SK-N-SH (cell line): ENCODE results near the gene SIGLECL1. TPM values are rescaled to one million over a fixed set of nuclear protein-coding genes. Genes with fewer than 3 reads are reported as not detected.
A peak's percentile ranks its signal among the peaks of the same experiment; 100 is the strongest.

Experiments
- CTCF ChIA-PET: fragments of 300-600, 350-600 bp; formaldehyde crosslinking; extraction: SDS; loops from one replicate; lab custom pipeline; 2021; lab: Yijun Ruan, JAX
- POLR2A ChIA-PET: fragments of 350-600 bp; sonication (Branson Sonifier 250); formaldehyde crosslinking; extraction: SDS; loops from one replicate; lab custom pipeline; 2020; ENCODE audit warnings: antibody characterized with exemption, inconsistent platforms; lab: Yijun Ruan, JAX
- DNase-seq: peaks from one replicate; pipeline ENCODE4 v3.0.0; 2012
- H2AFZ ChIP-seq: fragments of 200-600 bp; sonication (generic); 2 replicates; pipeline ENCODE4 v1.8.1; 2016; ENCODE audit warnings: antibody characterized with exemption, mild to moderate bottlenecking, low read depth
- H3F3A ChIP-seq: fragments of 200-600 bp; sonication (generic); replicated peaks from 2 replicates; pipeline ENCODE3; 2016; ENCODE audit warnings: antibody characterized with exemption, mild to moderate bottlenecking; ENCODE audit not compliant: insufficient read depth
- H3K27ac ChIP-seq, 2 experiments: fragments of 200-500 bp in 1 of 2; fragments of 200-600 bp in 1 of 2; sonication (Bioruptor generic) in 1 of 2; sonication (generic), shearing (Covaris generic) in 1 of 2; 2 replicates each; pipeline versions ENCODE4 v1.5.1 to v1.6.1; 2014 to 2016; ENCODE audit warnings: low read depth in 2 of 2, inconsistent platforms in 1 of 2, low read length in 1 of 2, mild to moderate bottlenecking in 1 of 2, mixed read lengths in 1 of 2
- H3K27me3 ChIP-seq: fragments of 200-600 bp; sonication (generic), shearing (Covaris generic); 2 replicates; pipeline ENCODE4 v1.6.1; 2016; ENCODE audit warnings: mixed run types; ENCODE audit not compliant: insufficient read depth
- H3K36me3 ChIP-seq, 2 experiments: fragments of 200-500 bp in 1 of 2; fragments of 200-600 bp in 1 of 2; sonication (Bioruptor generic) in 1 of 2; sonication (generic) in 1 of 2; replicated peaks in 1 of 2; 2 replicates each; pipeline versions ENCODE3 to v1.5.1; 2014 to 2016; ENCODE audit warnings: low read length in 1 of 2, mild to moderate bottlenecking in 1 of 2; ENCODE audit not compliant: insufficient read depth in 2 of 2, control insufficient read depth in 1 of 2
- H3K4me1 ChIP-seq, 2 experiments: fragments of 200-500 bp in 1 of 2; fragments of 200-600 bp in 1 of 2; sonication (Bioruptor generic) in 1 of 2; sonication (generic), shearing (Covaris generic) in 1 of 2; 2 replicates each; pipeline versions ENCODE4 v1.5.1 to v1.6.1; 2014 to 2016; ENCODE audit warnings: low read depth in 1 of 2, low read length in 1 of 2, mixed run types in 1 of 2; ENCODE audit not compliant: insufficient read depth in 2 of 2, control insufficient read depth in 1 of 2
- H3K4me2 ChIP-seq: fragments of 200-600 bp; sonication (generic), shearing (Covaris generic); 2 replicates; pipeline ENCODE4 v1.6.1; 2017; ENCODE audit warnings: mixed run types
- H3K4me3 ChIP-seq, 2 experiments: fragments of 200-500 bp in 1 of 2; fragments of 200-600 bp in 1 of 2; sonication (Bioruptor generic) in 1 of 2; sonication (generic), shearing (Covaris generic) in 1 of 2; 2 replicates each; pipeline versions ENCODE4 v1.5.1 to v1.8.1; 2014 to 2016; ENCODE audit warnings: low read depth in 2 of 2, inconsistent platforms in 1 of 2, low read length in 1 of 2, mild to moderate bottlenecking in 1 of 2, mixed read lengths in 1 of 2, moderate library complexity in 1 of 2
- H3K79me2 ChIP-seq: fragments of 200-600 bp; sonication (generic); 2 replicates; pipeline ENCODE4 v1.8.1; 2017; ENCODE audit warnings: mild to moderate bottlenecking; ENCODE audit not compliant: insufficient read depth
- H3K9ac ChIP-seq: fragments of 200-600 bp; sonication (generic); 2 replicates; pipeline ENCODE4 v1.6.1; 2017; ENCODE audit warnings: mixed run types
- H3K9me2 ChIP-seq: fragments of 200-600 bp; sonication (generic); 2 replicates; pipeline ENCODE4 v1.6.1; 2017; ENCODE audit warnings: mixed run types
- H3K9me3 ChIP-seq: fragments of 200-600 bp; sonication (generic); 2 replicates; pipeline ENCODE4 v1.6.1; 2017; ENCODE audit warnings: mixed run types, mild to moderate bottlenecking, moderate library complexity
- H4K20me1 ChIP-seq: fragments of 200-600 bp; sonication (generic); 2 replicates; pipeline ENCODE4 v1.6.1; 2017; ENCODE audit warnings: mild to moderate bottlenecking, mixed run types; ENCODE audit not compliant: insufficient read depth
- EZH2phosphoT487 ChIP-seq: fragments of 200-600 bp; sonication (generic); IDR thresholded peaks from 2 replicates; pipeline ENCODE4 v1.6.1; 2017; ENCODE audit warnings: low read depth, mixed run types, mild to moderate bottlenecking, antibody characterized with exemption, moderate library complexity, borderline replicate concordance
- FOXJ3 ChIP-seq: sonication (generic); formaldehyde crosslinking; IDR thresholded peaks from 2 replicates; pipeline ENCODE4 v1.5.1; 2020; ENCODE audit warnings: mild to moderate bottlenecking, missing genetic modification reagents
- PBX3 ChIP-seq: IDR thresholded peaks from 2 replicates; pipeline ENCODE4; 2012
- POLR2AphosphoS5 ChIP-seq: IDR thresholded peaks from 2 replicates; pipeline ENCODE4 v1.6.1; 2012; ENCODE audit warnings: low read depth, low read length
- RAD21 ChIP-seq: IDR thresholded peaks from 2 replicates; pipeline ENCODE4 v1.6.1; 2012; ENCODE audit warnings: mild to moderate bottlenecking, low read length
- RXRA ChIP-seq: IDR thresholded peaks from 2 replicates; pipeline ENCODE4 v1.4.0; 2012; ENCODE audit warnings: low read depth, mild to moderate bottlenecking, borderline replicate concordance
- WGBS: methylation state at CpG from one replicate; pipeline ENCODE4 v1.1.6; 2017; ENCODE audit warnings: low lambda C conversion rate; 5-methylcytosine and 5-hydroxymethylcytosine counted together
- polyA plus RNA-seq, 3 experiments: library from polyadenylated mRNA; depleted of rRNA; stranded (reverse); fragments of >200 nt; gene quantifications; 2 replicates each; pipeline ENCODE4 v1.2.3, GENCODE V29; 2012
- TF ChIP-seq, protein P1 (sequence below): IDR thresholded peaks from 2 replicates; pipeline ENCODE4 v1.6.1; 2012; ENCODE audit warnings: mild to moderate bottlenecking, low read depth, low read length, moderate library complexity
- TF ChIP-seq, protein P2 (sequence below): IDR thresholded peaks from 2 replicates; pipeline ENCODE4 v1.4.0; 2012; ENCODE audit warnings: low read depth, borderline replicate concordance

SIGLECL1 gene
- polyA plus RNA-seq, 1 of the 3 experiments (the other 2 are of a cell fraction): not detected

DNA sequence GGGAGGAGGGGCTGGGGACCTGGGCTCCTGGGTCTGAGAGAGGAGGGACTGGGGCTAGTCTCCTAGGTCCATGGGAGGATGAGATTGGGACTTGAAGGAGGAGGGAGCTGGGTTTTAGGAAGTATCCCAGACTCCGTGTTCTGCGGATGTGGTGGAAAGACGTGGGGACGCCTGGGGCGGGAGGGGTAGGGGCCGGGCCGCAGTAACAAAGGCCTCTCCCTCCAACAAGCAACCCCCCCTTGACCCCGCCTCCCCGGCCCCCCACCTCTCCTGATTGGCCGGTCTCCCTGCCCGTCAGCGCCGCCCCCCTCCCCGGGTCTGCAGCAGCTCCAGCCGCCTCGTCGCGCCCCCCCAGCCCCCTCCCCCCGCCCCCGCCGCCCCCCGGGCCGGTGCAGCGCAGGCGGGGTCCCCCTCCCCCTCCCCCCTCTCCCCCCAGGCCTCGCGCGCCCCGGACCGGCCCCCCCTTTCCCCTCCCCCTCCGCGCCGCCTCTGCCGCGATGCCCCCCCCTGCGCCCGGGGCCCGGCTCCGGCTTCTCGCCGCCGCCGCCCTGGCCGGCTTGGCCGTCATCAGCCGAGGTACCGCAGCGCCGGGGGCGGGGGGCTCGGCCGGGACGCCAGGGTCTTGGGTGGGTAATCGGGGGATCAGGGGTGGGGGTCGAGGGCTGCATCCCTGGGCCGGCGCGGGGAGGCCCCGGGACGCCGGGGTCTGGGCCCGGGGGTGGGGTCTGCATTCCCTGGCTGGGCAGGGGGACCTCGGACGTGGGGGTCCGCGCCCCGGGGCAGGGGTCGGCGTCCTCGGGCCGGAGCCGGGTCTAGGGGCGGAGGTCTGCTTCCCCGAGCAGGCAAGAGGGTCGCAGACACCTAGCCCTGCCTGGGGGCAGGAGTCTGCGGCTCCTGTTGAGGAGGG is 60.7 kb downstream of the SIGLECL1 start, which contains the start of gene IGLON5:
Gene IGLON5, plus strand, starts transcription at position 294 of the 907 bp plus-strand sequence. Its CDS starts 204 bp downstream, at position 498.
- Histone ChIP-seq H4K20me1 (no peaks in the 10 kb centered on the region), H3K4me1 (peaks cover 0 to 8% of the 10 kb centered on the region in 2 experiments; a peak in 1 of 4 replicates), H3K4me3 (peak within 1 kb of the TSS in 1 of 2 experiments; percentile 48; a peak in 2 of 4 replicates), H3K27ac (peak within 1 kb of the TSS in 1 of 2 experiments; percentile 58; a peak in 1 of 4 replicates), H3K27me3 (no peaks in the 10 kb centered on the region), H3K36me3 (no peaks in the 10 kb centered on the region), H3K9ac (no peak within 1 kb of the TSS), H2AFZ (no peak within 1 kb of the TSS), H3K79me2 (no peaks in the 10 kb centered on the region), H3K9me3 (no peaks in the 10 kb centered on the region), H3K9me2 (no peaks in the 10 kb centered on the region), H3F3A (no peaks in the 10 kb centered on the region), H3K4me2 (no peak within 1 kb of the TSS)
- ChIA-PET CTCF (interaction anchor here (0.6 kb wide), 2 partner anchors 16 to 87 kb away, joined by 3 to 4 read pairs; no protein-coding TSS in a partner anchor), POLR2A (interaction anchor here (1.0 kb wide), 1 partner anchor 8 kb away, joined by 3 read pairs; no protein-coding TSS in a partner anchor)
- DNase-seq: peak; percentile 99
- 7% methylated on average over 18 of the region's 76 CpGs for WGBS
- TF ChIP-seq RXRA (no peak), PBX3 (peak; percentile 35; the same call in 1 of the 2 replicates)

- Histone ChIP-seq H3K9me2 (no peaks in the 10 kb centered on the region), H3K4me3 (no peak overlapping the region), H4K20me1 (no peaks in the 10 kb centered on the region), H3K4me1 (peaks cover 0 to 25% of the 10 kb centered on the region in 2 experiments; a peak in 1 of 4 replicates), H3K9ac (no peak overlapping the region), H2AFZ (no peak overlapping the region), H3F3A (no peaks in the 10 kb centered on the region), H3K79me2 (no peaks in the 10 kb centered on the region), H3K4me2 (no peak overlapping the region), H3K27ac (no peak overlapping the region), H3K9me3 (no peaks in the 10 kb centered on the region), H3K27me3 (no peaks in the 10 kb centered on the region), H3K36me3 (no peaks in the 10 kb centered on the region)
- CTCF ChIA-PET: interaction anchor here (0.8 kb wide), 1 partner anchor 19 kb away, joined by 3 read pairs; no protein-coding TSS in a partner anchor
- DNase-seq: no peak
- POLR2A ChIA-PET: no interaction called here
- WGBS: 53% methylated on average over 7 of the region's 8 CpGs
- TF ChIP-seq, protein P1, sequence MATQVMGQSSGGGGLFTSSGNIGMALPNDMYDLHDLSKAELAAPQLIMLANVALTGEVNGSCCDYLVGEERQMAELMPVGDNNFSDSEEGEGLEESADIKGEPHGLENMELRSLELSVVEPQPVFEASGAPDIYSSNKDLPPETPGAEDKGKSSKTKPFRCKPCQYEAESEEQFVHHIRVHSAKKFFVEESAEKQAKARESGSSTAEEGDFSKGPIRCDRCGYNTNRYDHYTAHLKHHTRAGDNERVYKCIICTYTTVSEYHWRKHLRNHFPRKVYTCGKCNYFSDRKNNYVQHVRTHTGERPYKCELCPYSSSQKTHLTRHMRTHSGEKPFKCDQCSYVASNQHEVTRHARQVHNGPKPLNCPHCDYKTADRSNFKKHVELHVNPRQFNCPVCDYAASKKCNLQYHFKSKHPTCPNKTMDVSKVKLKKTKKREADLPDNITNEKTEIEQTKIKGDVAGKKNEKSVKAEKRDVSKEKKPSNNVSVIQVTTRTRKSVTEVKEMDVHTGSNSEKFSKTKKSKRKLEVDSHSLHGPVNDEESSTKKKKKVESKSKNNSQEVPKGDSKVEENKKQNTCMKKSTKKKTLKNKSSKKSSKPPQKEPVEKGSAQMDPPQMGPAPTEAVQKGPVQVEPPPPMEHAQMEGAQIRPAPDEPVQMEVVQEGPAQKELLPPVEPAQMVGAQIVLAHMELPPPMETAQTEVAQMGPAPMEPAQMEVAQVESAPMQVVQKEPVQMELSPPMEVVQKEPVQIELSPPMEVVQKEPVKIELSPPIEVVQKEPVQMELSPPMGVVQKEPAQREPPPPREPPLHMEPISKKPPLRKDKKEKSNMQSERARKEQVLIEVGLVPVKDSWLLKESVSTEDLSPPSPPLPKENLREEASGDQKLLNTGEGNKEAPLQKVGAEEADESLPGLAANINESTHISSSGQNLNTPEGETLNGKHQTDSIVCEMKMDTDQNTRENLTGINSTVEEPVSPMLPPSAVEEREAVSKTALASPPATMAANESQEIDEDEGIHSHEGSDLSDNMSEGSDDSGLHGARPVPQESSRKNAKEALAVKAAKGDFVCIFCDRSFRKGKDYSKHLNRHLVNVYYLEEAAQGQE: no peak
- TF ChIP-seq FOXJ3 (CRISPR knock-in tag) (no peak), POLR2AphosphoS5 (no peak), RAD21 (no peak), EZH2phosphoT487 (no peak)
- TF ChIP-seq, protein P2, sequence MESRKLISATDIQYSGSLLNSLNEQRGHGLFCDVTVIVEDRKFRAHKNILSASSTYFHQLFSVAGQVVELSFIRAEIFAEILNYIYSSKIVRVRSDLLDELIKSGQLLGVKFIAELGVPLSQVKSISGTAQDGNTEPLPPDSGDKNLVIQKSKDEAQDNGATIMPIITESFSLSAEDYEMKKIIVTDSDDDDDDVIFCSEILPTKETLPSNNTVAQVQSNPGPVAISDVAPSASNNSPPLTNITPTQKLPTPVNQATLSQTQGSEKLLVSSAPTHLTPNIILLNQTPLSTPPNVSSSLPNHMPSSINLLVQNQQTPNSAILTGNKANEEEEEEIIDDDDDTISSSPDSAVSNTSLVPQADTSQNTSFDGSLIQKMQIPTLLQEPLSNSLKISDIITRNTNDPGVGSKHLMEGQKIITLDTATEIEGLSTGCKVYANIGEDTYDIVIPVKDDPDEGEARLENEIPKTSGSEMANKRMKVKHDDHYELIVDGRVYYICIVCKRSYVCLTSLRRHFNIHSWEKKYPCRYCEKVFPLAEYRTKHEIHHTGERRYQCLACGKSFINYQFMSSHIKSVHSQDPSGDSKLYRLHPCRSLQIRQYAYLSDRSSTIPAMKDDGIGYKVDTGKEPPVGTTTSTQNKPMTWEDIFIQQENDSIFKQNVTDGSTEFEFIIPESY: no peak
These were observed 65.8 kb downstream of the SIGLECL1 start for GRCh38 chr19:51316688-51317087.
